Eye (tissue), 1 donor: Measurements from ENCODE around the gene NISCH.

ENCODE experiments used
- DNase-seq: peaks from one replicate; pipeline ENCODE4 v3.0.0-alpha.2; 2015

The NISCH gene

GRCh38 chr3:52528586-52529375, 73.4 kb downstream of the NISCH start:
- DNase-seq, result no peak

GRCh38 chr3:52529376-52530333, 74.3 kb downstream of the NISCH start:
- peak; percentile 17 for DNase-seq

DNA sequence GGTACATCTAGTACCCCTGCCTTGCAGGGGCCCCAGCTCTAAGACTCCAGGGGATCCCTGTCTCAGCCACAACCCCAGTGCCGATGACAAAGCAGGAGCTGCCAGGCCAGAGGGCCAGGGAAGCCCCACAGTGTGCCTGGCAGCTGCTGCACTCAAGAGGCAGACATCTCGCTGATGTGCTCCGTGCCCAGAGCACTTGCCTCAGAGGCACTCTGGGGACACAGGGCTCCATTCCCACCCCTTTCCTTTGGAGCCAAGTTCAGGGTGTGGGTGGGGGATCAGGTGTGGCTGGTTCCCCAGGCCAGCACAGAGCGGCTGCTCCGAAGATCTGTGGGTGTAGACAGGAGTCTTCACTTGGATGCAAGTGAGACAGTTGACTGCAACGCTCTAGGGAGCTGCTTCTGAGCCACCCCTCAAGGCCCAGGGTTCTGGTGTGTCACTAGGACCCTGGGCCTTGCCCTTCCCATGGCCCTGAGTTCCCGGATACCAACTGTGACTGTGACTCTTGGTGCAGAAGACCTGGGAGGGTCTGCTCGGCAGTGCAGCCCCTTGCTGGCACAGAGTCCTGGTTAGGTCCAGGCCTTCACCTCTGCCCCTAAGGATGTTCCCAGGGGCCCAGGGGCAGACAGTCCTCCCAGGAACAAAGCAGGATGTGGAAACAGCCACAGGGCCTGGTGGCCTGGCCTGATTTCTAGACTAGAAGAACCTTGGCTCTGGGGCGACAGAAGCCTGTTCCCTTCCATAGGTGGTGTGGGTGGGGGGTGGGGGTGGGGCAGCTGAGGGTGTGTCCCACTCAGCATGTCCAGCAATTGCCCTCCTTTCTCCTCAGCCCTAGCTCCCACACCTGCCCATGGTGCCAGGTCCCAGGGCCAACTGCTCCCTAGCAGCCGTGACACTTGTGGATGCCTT, 75.8 kb downstream of the NISCH start:
- DNase-seq, result no peak

- no peak for DNase-seq
These were observed 76.6 kb downstream of the NISCH start for GRCh38 chr3:52531860-52532516.

- peak; percentile 62 for DNase-seq
These were observed 77.1 kb downstream of the NISCH start for GRCh38 chr3:52532517-52532837.

- DNase-seq, result peak; percentile 71
These were observed 77.6 kb downstream of the NISCH start for GRCh38 chr3:52532838-52533622.

DNA sequence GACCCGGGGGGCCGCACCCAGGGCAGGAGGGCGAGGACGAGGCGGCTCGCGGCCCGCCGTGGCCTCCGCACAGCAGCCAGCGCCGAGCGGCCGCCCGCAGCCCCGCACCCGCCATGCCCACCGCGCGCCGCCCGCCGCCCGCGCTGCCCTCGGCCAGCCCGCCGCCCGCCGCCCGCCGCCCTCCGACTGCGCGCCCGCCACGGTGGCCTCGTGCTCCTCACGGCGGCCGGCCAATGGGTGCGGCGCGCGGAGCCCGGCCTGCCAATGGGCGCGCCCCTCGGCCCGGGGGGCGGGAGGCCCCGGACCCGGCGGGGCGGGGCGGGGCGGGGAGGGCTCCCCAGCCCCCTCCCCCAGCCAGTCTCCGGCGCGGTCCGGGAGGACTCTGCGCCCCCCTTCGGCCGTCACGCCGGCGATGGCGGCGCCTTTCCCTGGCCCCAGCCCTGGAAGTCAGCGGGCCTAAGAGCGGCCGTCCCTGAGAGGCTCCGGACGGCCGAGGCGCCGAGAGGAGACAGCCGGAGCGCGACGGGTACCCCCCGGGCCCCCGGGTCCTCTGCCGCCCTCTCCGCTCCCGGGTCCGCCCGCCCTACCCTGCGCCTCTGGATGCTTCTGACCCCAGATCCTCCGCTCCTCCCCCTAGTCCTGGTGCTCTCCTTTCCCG, 78.3 kb downstream of the NISCH start, which contains the start of gene NT5DC2:
TSS of gene NT5DC2 (minus strand) at position 235 of the 658 bp plus-strand sequence. CDS start at position 115, 120 bp downstream.
- peak; percentile 91 for DNase-seq

GRCh38 chr3:52534281-52535183, 79.1 kb downstream of the NISCH start:
- peak; percentile 63 for DNase-seq

GRCh38 chr3:52535411-52536111, 80.2 kb downstream of the NISCH start:
- no peak for DNase-seq

GRCh38 chr3:52536112-52536368, 80.6 kb downstream of the NISCH start:
- no peak for DNase-seq

- DNase-seq, result peak; percentile 98
These were observed 81.2 kb downstream of the NISCH start, which contains the start of gene UQCC5 for GRCh38 chr3:52536369-52537164. Gene UQCC5 (plus strand): TSS chr3:52536605. CDS start chr3:52536756, 151 bp downstream.

DNA sequence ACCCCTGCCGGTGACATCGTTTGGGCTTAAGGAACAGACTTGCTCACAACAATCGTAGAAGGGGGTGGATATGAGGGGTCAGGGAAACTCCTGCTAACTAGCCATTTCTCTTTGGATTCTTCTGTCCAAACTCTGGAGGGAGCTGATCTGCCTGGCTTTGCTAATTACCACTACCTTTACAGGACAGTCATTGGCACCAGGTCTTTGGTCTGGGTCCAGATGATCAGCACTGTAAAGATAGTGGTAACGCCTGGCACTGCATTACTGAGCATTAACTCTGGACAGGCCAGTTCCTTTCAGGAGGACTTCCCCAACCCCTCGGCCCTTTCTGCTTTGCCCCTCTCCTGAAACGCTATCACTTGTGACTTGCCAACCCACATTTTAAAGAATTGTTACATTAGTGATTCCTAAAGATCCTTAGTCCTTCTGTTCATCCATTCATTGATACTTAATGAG, 81.8 kb downstream of the NISCH start:
- no peak for DNase-seq

DNA sequence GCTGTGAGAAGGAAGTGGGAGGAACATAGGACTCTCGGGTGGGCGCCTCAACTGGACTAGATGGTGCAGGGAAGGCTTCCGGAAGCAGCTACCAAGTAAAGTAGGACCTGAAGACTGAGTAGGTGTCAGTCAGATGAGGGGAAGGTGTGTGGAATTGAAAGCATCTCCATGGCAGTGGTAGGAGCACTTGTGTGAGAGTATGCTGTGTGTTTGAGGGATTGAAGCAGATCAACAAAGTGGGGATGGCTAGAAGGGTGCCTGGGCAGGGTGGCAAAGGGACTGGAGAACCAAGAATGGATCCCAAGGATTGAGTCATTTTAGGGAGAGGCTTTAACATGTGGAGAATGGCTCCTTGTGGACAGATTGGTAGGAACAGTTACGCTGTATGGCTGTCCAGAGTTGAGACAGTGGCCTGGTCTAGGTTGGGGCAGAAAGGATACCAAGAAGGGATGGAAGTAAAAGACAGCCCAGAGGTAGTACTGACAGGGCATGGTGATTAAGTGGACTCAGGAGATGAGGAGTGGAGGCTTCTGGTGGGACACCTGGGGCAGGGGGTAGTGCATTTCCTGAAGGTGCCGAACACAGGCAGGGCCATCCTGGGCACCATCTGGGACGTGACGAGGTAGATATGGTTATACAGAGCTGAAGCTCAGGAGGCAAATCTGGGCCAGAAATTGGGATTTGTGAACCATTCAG, 82.5 kb downstream of the NISCH start:
- no peak for DNase-seq

DNA sequence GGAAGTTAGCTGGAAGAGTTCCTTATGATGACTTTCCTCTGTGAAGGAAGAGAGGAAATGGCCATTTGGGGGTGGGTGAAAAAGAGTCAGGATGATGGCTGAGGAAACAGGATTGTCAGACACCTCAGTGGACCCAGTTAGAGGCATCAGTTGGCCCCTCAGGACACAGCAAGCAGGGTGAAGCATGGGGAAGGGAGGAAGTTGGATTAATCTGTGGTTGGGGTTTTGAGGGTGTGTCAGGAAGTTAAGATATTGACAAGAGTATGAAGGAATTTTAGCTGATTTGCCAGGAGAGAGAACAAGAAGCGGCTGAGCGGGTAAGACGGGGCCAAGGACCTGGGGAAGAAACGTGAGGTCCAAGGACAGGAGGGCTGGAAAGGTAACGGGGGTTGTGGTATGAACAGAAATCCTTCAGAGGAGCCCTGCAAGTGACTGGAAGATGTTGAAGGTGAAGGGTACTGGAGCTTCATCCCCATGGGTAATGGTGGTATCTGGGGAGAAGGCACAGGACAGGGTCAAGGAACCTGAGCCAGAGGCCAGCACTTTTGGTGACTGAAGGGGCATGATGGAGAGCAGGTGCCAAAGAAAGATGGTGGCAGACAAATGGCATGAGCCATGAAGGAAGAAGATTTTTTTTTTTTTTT, 83.7 kb downstream of the NISCH start:
- DNase-seq, result no peak

DNA sequence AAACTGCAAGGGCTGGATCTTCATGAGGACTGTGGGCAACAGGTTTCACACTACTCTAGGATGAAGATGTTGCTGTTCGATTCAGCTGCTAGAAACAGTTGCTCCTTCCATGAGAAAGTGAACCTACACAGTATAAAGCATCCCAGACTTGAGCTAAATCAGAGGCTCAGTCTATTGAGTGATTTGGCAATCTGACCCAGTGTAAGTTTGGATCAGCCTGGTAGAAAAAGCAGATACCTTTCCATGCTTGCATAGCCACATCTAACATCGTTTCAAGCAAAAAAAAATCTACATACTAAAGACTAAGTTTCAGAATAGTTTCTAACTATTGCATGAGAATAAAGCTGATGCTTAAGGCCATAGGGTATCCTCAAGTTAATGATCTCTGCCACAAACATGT, 85.6 kb downstream of the NISCH start:
- no peak for DNase-seq
